Neutrophil (primary cell): ENCODE results near the gene ADGRA1.

Experiments
- H3K27ac ChIP-seq: fragments of 200-600 bp; sonication (generic); 2 replicates; pipeline ENCODE4 v1.5.1; 2016; ENCODE audit warnings: mild to moderate bottlenecking, moderate library complexity
- H3K27me3 ChIP-seq: fragments of 200-600 bp; sonication (generic); 2 replicates; pipeline ENCODE4 v1.6.0; 2016; ENCODE audit warnings: mild to moderate bottlenecking
- H3K36me3 ChIP-seq: fragments of 200-600 bp; sonication (generic); 2 replicates; pipeline ENCODE4 v1.5.1; 2017
- H3K4me1 ChIP-seq, 2 experiments: fragments of 200-600 bp in 1 of 2; sonication (generic) in 1 of 2; 1 replicate in 1 of 2; 2 replicates in 1 of 2; pipeline versions ENCODE4 v1.5.1 to v1.6.1; 2013 to 2016; ENCODE audit warnings: low read depth in 1 of 2, low read length in 1 of 2, mild to moderate bottlenecking in 1 of 2, moderate library complexity in 1 of 2; ENCODE audit not compliant: control insufficient read depth in 1 of 2, insufficient read depth in 1 of 2
- H3K4me3 ChIP-seq, 2 experiments: fragments of 200-600 bp in 1 of 2; sonication (generic) in 1 of 2; 1 replicate in 1 of 2; 2 replicates in 1 of 2; pipeline ENCODE4 v1.5.1; 2013 to 2016; ENCODE audit warnings: low read depth in 1 of 2, low read length in 1 of 2, mild to moderate bottlenecking in 1 of 2, moderate library complexity in 1 of 2
- H3K9me3 ChIP-seq: fragments of 200-600 bp; sonication (generic); 2 replicates; pipeline ENCODE4 v1.5.1; 2016
- CTCF ChIP-seq: fragments of 200-600 bp; sonication (generic); IDR thresholded peaks from 2 replicates; pipeline ENCODE4 v1.5.1; 2016; ENCODE audit warnings: antibody characterized with exemption

Gene ADGRA1

GRCh38 chr10:133067149-133068105 lies 20.3 kb upstream of the ADGRA1 start:
- Histone ChIP-seq H3K4me1 (no peaks in the 10 kb centered on the region), H3K4me3 (no peak overlapping the region), H3K9me3 (no peaks in the 10 kb centered on the region), H3K36me3 (no peaks in the 10 kb centered on the region), H3K27me3 (peaks cover 5% of the 10 kb centered on the region), H3K27ac (no peak overlapping the region)
- no peak for TF ChIP-seq CTCF

- Histone ChIP-seq H3K4me1 (no peaks in the 10 kb centered on the region), H3K36me3 (no peaks in the 10 kb centered on the region), H3K27ac (no peak overlapping the region), H3K27me3 (peaks cover 5% of the 10 kb centered on the region), H3K4me3 (no peak overlapping the region), H3K9me3 (no peaks in the 10 kb centered on the region)
- no peak for TF ChIP-seq CTCF
Measured at GRCh38 chr10:133068111-133069032, 19.4 kb upstream of the ADGRA1 start.

GRCh38 chr10:133069033-133069525 lies 18.6 kb upstream of the ADGRA1 start:
- Histone ChIP-seq H3K27ac (no peak overlapping the region), H3K36me3 (no peaks in the 10 kb centered on the region), H3K27me3 (peaks cover 5% of the 10 kb centered on the region), H3K4me1 (no peaks in the 10 kb centered on the region), H3K9me3 (no peaks in the 10 kb centered on the region), H3K4me3 (no peak overlapping the region)
- TF ChIP-seq CTCF, result no peak

- Histone ChIP-seq H3K27ac (no peak overlapping the region), H3K27me3 (peaks cover 5% of the 10 kb centered on the region), H3K4me1 (no peaks in the 10 kb centered on the region), H3K36me3 (no peaks in the 10 kb centered on the region), H3K9me3 (no peaks in the 10 kb centered on the region), H3K4me3 (no peak overlapping the region)
- TF ChIP-seq CTCF, result no peak
Measured at GRCh38 chr10:133070405-133070804, 17.3 kb upstream of the ADGRA1 start.

GRCh38 chr10:133070810-133071209 lies 16.9 kb upstream of the ADGRA1 start:
- Histone ChIP-seq H3K9me3 (no peaks in the 10 kb centered on the region), H3K36me3 (no peaks in the 10 kb centered on the region), H3K27ac (no peak overlapping the region), H3K4me1 (no peaks in the 10 kb centered on the region), H3K4me3 (no peak overlapping the region), H3K27me3 (peaks cover 5% of the 10 kb centered on the region)
- TF ChIP-seq CTCF, result no peak
